ENCODE results near the gene RFC5. TPM values are rescaled to one million over a fixed set of nuclear protein-coding genes. Genes with fewer than 3 reads are reported as not detected.

The RFC5 gene
- polyA plus RNA-seq, 1 experiment: 11.5 TPM

GRCh38 chr12:118038137-118038536 is 21.6 kb downstream of the RFC5 start:
- DNase-seq (ENCODE audit: low read depth): no peak
- H3K27me3 ChIP-seq (ENCODE audit: control insufficient read depth, insufficient read depth, low read length): no peaks in the 10 kb centered on the region
- CTCF ChIA-PET: no interaction called here
- TF ChIP-seq CTCF (IDR thresholded peaks at IDR 0.05; ENCODE audit: insufficient read depth, low read depth, low read length): no peak
- POLR2A ChIA-PET: no interaction called here
- no peak overlapping the region for H3K4me3 ChIP-seq (ENCODE audit: low read depth, low read length)
- H3K36me3 ChIP-seq (ENCODE audit: control insufficient read depth, insufficient read depth, low read length): peaks cover 37% of the 10 kb centered on the region

GRCh38 chr12:118042091-118042490 is 25.6 kb downstream of the RFC5 start:
- Histone ChIP-seq H3K27me3 (ENCODE audit: control insufficient read depth, insufficient read depth, low read length) (no peaks in the 10 kb centered on the region), H3K36me3 (ENCODE audit: control insufficient read depth, insufficient read depth, low read length) (peaks cover 24% of the 10 kb centered on the region), H3K4me3 (ENCODE audit: low read depth, low read length) (no peak overlapping the region)
- no peak for DNase-seq (ENCODE audit: low read depth)
- no peak for TF ChIP-seq CTCF (IDR thresholded peaks at IDR 0.05; ENCODE audit: insufficient read depth, low read depth, low read length)
- ChIA-PET POLR2A (no interaction called here), CTCF (no interaction called here)

- ChIA-PET CTCF (interaction anchor here (1.5 to 5.7 kb wide), 2 partner anchors 9 to 11 kb away, joined by 3 to 31 read pairs; no protein-coding TSS in a partner anchor), POLR2A (no interaction called here)
- H3K4me3 ChIP-seq (ENCODE audit: low read depth, low read length): no peak overlapping the region
- TF ChIP-seq CTCF (IDR thresholded peaks at IDR 0.05; ENCODE audit: insufficient read depth, low read depth, low read length): no peak
- no peaks in the 10 kb centered on the region for H3K27me3 ChIP-seq (ENCODE audit: control insufficient read depth, insufficient read depth, low read length)
- no peak for DNase-seq (ENCODE audit: low read depth)
- peaks cover 19% of the 10 kb centered on the region for H3K36me3 ChIP-seq (ENCODE audit: control insufficient read depth, insufficient read depth, low read length)
These were observed 27.6 kb downstream of the RFC5 start for GRCh38 chr12:118044075-118044474.

GRCh38 chr12:118044577-118044976 is 28.1 kb downstream of the RFC5 start:
- Histone ChIP-seq H3K4me3 (ENCODE audit: low read depth, low read length) (no peak overlapping the region), H3K27me3 (ENCODE audit: control insufficient read depth, insufficient read depth, low read length) (no peaks in the 10 kb centered on the region), H3K36me3 (ENCODE audit: control insufficient read depth, insufficient read depth, low read length) (peaks cover 21% of the 10 kb centered on the region)
- DNase-seq (ENCODE audit: low read depth): no peak
- POLR2A ChIA-PET: no interaction called here
- no peak for TF ChIP-seq CTCF (IDR thresholded peaks at IDR 0.05; ENCODE audit: insufficient read depth, low read depth, low read length)
- CTCF ChIA-PET: interaction anchor here (0.8 to 5.7 kb wide), 3 partner anchors 9 to 170 kb away, joined by 3 to 31 read pairs (median 5); no protein-coding TSS in a partner anchor

GRCh38 chr12:118046430-118046829 is 29.9 kb downstream of the RFC5 start:
- Histone ChIP-seq H3K27me3 (ENCODE audit: control insufficient read depth, insufficient read depth, low read length) (no peaks in the 10 kb centered on the region), H3K36me3 (ENCODE audit: control insufficient read depth, insufficient read depth, low read length) (peaks cover 15% of the 10 kb centered on the region), H3K4me3 (ENCODE audit: low read depth, low read length) (no peak overlapping the region)
- ChIA-PET CTCF (interaction anchor here (5.7 kb wide), 1 partner anchor 11 kb away, joined by 31 read pairs; no protein-coding TSS in a partner anchor), POLR2A (no interaction called here)
- no peak for TF ChIP-seq CTCF (IDR thresholded peaks at IDR 0.05; ENCODE audit: insufficient read depth, low read depth, low read length)
- DNase-seq (ENCODE audit: low read depth): no peak

Data from BJ (cell line).